Endometrial microvascular endothelial cells (primary cell): ENCODE measurements around the gene EPS15. TPM values are rescaled to one million over a fixed set of nuclear protein-coding genes. Genes with fewer than 3 reads are reported as not detected.

ENCODE experiments used
- in situ Hi-C: cut with HindIII; loops from 2 replicates; pipeline ENCODE4 v1.10.0; 2017; ENCODE audit warnings: low sequenced_read_pairs, low pct_unique_long_range_greater_than_20kb; ENCODE audit errors: inconsistent ontology term
- total RNA-seq: library from RNA; depleted of rRNA; stranded (reverse); fragments of >200 nt; gene quantifications from one replicate; pipeline ENCODE4 v1.2.3, GENCODE V29; 2015; ENCODE audit errors: inconsistent ontology term

EPS15 gene
- total RNA-seq, 1 donor from 2014 or later, result 40.5 TPM

DNA sequence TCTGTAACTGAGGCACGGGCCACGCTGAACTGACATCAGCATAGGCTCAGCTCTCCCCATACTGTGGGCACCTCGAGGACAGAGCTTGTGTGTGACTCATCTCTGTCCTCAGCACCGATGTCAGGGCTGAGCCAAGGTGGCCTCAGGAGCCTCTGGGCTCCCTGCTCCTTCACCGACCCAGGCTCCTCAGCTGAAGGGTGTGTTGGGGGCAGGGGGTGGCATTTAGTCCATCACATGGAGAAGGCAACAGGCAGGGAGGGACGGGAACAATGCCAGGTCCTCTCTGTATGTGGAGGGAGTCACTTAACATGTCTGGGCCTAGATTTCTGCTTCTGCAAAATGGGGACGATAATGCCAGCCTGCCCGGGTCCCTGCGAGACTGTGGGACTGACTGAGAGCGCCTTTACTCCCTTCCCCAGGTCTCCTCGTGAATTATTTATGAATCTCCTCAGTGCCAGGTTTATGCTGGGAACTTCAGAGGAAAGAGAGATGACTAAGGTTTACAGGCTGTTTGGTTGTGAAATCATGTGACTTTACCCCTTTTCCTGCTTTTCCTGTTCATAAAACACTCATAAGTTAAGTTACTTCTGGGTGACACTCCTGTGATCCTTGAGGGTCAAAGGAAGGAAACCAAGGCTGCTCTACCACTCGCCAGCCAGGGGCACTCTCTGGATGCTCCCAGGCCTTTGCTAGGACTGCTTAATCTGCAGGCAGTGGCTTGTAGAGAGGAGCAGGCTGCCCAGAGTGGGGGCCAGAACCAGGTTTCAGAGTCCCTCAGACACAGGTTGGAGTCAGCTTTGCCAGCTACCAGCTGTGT, 204.9 kb downstream of the EPS15 start:
- in situ Hi-C loops, result no loop called here

DNA sequence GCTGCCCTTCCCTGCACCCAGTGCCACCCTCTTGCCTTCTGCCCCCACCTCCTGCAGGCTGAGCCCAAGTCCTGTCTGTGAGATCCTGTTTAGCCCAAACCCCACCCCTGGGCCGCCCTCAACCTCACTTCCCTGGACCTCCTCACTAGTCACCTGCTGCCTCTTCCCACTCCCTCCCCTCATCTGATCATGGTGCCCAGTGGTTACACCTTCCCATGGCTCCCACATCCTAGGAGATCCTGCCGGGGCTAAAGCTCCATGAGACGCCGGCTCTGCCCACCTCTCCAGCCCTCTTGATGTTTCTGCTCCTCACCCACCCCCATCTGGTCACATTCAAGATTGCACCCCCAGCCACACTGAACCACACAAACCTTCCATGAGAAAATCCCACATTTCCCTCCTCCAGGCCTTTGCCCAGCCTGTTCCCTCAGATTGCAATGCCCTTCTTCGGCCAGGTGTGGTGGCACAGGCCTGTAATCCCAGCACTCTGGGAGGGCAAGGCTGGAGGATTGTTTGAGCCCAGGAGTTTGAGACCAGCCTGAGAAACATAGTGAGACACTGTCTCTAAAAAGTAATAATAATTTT, 205.7 kb downstream of the EPS15 start:
- in situ Hi-C loops, result no loop called here

DNA sequence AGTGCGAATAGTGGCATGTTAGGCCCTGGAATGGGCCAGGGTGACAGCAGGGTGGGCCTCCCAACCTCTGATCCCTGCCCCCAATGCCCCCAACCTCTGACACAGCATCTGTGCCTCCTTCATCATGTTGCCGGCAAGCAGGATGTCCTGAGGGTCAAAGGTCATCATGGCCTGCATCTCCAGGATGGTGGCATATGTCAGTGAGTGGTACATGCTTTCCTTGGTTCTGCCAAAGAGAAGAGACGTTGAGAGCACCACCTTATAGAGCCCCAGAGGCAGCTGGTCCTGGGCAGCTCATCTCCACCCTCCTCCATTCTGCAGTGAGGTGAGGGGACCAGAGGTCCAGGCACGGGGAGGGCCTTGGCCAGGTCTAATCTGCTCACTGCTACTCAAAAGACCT, 206.3 kb downstream of the EPS15 start:
- in situ Hi-C loops, result no loop called here

DNA sequence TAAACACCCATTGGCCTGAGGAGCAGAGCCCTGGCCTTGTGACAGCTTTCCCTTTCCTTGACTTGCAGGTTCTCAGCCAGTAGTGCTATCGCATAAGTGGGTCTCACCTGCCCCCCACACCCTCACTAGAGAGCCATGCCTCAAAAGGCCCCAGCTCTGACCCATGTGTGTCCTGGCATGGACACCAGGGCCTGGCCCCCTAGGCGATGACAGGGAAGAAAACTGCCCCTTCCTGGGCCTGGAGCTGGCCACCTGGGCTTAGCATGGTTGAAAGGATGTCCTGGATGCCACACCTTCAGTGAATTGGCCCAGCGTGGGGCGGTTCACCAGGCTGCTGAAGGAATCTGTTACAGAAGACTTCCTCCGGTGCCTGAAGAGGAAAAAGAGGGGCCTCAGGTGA, 207.2 kb downstream of the EPS15 start:
- in situ Hi-C loops, result no loop called here

DNA sequence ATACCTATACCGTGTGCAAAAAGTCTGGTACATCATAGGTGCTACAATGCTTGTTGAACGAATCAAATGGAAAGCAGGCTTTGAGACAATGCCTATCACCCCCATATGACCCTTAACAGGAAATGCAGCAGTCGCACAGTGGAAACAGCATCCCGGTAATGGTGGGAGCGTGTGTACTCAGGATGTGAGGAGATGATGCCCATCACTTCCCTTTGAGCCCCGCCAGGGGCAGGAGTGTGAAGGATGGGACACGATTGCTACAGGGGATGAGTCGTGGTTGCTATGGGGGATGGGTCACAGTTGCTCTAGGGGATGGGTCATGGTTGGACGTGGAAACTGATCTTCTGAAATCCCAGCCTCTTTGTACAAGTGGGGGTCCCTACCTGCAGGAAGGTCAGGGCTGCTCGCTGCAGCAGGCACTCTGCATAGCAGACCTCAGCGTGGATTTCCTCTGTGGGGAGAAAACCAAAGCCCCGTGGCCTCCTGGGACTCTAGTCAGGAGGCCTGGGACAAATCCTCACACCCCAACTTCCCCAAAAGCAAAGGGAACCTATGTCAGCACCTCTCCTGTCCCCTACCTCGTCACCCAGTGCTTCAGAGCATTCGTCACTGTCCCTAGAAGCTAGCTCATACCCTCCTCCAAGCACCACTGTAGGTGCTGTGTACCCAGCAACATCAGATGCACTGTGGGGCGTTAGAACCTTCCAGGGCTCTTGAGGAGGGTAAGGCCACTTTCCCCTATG, 208.0 kb downstream of the EPS15 start:
- in situ Hi-C loops, result no loop called here

DNA sequence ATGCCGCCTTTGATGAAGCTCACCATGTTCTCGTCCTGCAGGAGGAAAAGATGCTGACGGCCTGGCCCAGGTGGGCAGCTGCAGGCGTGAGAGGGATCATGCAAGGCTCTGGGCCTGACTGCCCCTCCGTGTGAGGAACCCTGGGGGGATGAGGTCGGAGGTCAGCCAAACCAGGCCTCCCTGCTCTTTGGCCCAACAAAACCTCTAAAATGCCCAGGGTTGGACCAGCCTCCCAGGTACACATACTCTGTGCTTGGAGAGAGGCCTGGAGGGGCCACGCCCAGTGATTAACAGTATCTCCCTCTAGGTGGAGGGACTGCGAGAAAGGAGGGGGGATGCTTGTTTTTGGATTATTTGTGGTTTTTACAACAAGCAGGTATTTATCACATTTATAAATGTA, 209.8 kb downstream of the EPS15 start:
- in situ Hi-C loops, result no loop called here

DNA sequence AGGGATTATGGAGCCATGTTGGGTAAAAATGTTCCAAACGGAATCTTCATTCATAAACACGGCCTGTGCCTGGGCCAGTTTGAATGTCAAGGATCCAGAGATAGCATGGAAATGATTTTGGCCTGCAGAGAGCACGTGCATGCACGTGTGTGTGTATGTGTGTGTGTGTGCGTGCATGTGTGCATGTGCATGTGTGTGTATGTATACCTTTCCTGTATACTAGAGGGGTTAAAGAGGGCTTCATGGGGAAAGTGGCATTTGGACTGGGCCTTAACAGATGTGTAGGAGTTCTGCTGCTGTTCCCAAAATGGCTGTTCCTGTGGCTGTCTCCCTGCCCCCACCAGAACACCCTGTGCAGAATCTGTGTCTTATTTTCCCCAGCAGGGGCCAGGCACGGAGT, 210.4 kb downstream of the EPS15 start:
- in situ Hi-C loops, result no loop called here

DNA sequence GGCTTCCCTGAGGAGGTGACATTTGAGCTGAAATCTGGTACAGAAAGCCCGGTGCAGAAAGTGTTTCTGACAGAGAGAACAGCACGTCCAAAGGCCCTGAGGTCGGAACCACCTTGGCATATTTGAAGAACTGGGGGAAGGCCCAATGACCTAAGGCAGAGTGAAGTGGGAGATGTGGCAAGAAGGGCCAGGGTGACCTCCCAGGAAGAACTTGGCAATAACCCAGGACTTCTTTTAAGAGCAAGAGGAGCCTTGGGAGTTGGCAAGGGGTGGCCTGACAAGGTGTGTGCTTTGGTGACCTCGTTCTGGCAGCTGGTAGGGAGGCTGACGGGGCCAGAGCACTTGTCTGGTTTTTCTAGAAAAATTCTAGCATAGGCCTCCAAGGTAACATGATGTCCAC, 212.1 kb downstream of the EPS15 start:
- in situ Hi-C loops, result no loop called here

DNA sequence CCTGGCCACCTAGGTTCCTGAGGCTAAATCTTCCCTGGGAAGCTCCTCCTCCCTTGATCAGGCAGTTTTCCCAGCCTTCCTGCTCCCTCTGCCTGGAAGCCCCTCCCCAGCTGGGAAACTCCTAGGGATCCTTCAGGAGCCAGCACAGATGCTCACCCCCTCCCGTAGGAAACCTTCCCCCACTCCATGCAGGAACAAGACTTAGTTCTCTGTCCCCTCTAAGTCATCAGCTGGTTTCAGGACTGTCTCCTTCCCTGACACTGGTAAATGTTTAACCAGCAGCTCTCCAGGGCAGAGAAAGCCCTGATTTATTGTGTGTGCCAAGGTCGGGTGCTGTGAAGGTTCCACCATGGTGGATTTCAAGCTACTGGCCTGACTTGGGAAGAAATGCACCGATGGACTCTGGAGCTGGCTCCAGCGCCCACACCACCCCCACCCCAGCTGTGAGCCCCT, 213.7 kb downstream of the EPS15 start:
- in situ Hi-C loops, result no loop called here

DNA sequence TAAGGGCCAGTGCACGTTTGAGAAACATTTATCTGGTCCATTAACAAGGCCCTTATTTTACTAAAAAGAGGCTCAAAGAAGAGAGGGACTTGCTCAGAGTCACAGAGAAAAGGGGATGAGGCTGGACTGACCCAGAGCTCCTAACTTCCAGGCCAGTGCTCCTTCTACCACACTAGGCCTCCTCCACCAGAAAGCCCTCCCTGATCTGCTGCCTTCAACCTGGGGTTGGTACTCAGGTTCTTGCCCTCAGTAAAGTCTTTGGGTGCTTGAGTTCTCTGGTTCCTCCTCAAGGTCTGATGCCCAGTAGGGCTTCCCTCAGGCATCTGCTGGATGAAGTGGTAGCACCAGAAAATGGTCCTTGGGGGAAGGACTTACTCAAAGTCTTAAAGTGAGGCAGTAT, 214.7 kb downstream of the EPS15 start:
- in situ Hi-C loops, result no loop called here

Other genes starting within 250 kb of the EPS15 start
- gene TTC39A, start 188.7 kb downstream of the EPS15 start, total RNA-seq, result 1.6 TPM
- gene OSBPL9, start 97.8 kb upstream of the EPS15 start, total RNA-seq, result 62.5 TPM